H1 (cell line): Measurements from ENCODE around the gene FOXO4. TPM values are rescaled to one million over a fixed set of nuclear protein-coding genes. Genes with fewer than 3 reads are reported as not detected.

Experiments
- BACH1 ChIP-seq: IDR thresholded peaks from 2 replicates; pipeline ENCODE4 v1.6.1; 2012; ENCODE audit warnings: low read length, improper control_type of control experiment
- GABPA ChIP-seq: IDR thresholded peaks from 2 replicates; pipeline ENCODE4 v1.6.1; 2011; ENCODE audit warnings: mild to moderate bottlenecking, low read length, moderate library complexity, borderline replicate concordance; ENCODE audit not compliant: insufficient read depth
- HDAC2 ChIP-seq, 2 experiments: fragments of 300-600 bp in 1 of 2; sonication (generic) in 1 of 2; IDR thresholded peaks; 2 replicates each; pipeline ENCODE4 v1.6.1; 2011 to 2012; ENCODE audit warnings: low read depth in 2 of 2, low read length in 2 of 2, mild to moderate bottlenecking in 2 of 2, moderate library complexity in 2 of 2, borderline replicate concordance in 1 of 2, inconsistent platforms in 1 of 2
- MAFK ChIP-seq: IDR thresholded peaks from 2 replicates; pipeline ENCODE4 v1.6.1; 2012; ENCODE audit warnings: low read depth, mild to moderate bottlenecking, improper control_type of control experiment, low read length
- RFX5 ChIP-seq: IDR thresholded peaks from 2 replicates; pipeline ENCODE4 v1.6.1; 2011; ENCODE audit warnings: low read depth, low read length, improper control_type of control experiment, borderline replicate concordance
- SIN3A ChIP-seq, 2 experiments: IDR thresholded peaks in 1 of 2; conservative IDR thresholded peaks in 1 of 2; 2 replicates each; pipeline ENCODE4 v1.6.1; 2011 to 2012; ENCODE audit warnings: low read length in 2 of 2, improper control_type of control experiment in 1 of 2, low read depth in 1 of 2, mild to moderate bottlenecking in 1 of 2
- SRF ChIP-seq: IDR thresholded peaks from 2 replicates; pipeline ENCODE4 v1.6.1; 2011; ENCODE audit warnings: mild to moderate bottlenecking, low read depth, low read length, moderate library complexity
- TAF7 ChIP-seq: optimal IDR thresholded peaks from 2 replicates; pipeline ENCODE3; 2011; ENCODE audit warnings: low read depth, mild to moderate bottlenecking, inconsistent platforms, low read length, moderate library complexity, borderline replicate concordance
- ZNF274 ChIP-seq: IDR thresholded peaks from 2 replicates; pipeline ENCODE4 v1.7.0; 2012; ENCODE audit warnings: low read length, borderline replicate concordance; ENCODE audit errors: extremely low read depth
- polyA plus RNA-seq, 7 experiments: library from polyadenylated mRNA; depleted of rRNA in 3 of 7; stranded (reverse) in 5 of 7; unstranded in 2 of 7; fragments of >200 nt in 5 of 7; fragments of 200-250 nt in 2 of 7; gene quantifications; 1 replicate in 5 of 7; 2 replicates in 1 of 7; 4 replicates in 1 of 7; pipeline versions ENCODE4 v1.2.1 to v1.2.3, GENCODE V29; 2011 to 2013; ENCODE audit warnings: missing spikeins in 2 of 7, mixed read lengths in 2 of 7
- total RNA-seq: library from RNA; stranded (reverse); fragmentation: NEBNext Ultra II Directional; extraction: Animal tissue kit (Norgen Biotek cat#: 25700); gene quantifications from 2 replicates; pipeline ENCODE4 v1.2.1, GENCODE V29; 2021
- TF ChIP-seq, protein P1 (sequence below), 3 experiments: IDR thresholded peaks; 1 replicate in 2 of 3; 2 replicates in 1 of 3; pipeline versions ENCODE4 v1.5.1 to v1.6.1; 2011; ENCODE audit warnings: low read length in 3 of 3, mild to moderate bottlenecking in 3 of 3, inconsistent platforms in 2 of 3, low read depth in 1 of 3, moderate library complexity in 1 of 3; ENCODE audit not compliant: insufficient read depth in 1 of 3; ENCODE audit errors: control extremely low read depth in 1 of 3

Gene FOXO4
- total and polyA plus RNA-seq, 2 of the 8 experiments (the other 6 are each of a cell fraction or from before 2014, with no cell fraction given) = 12.3 to 57.4 TPM

DNA sequence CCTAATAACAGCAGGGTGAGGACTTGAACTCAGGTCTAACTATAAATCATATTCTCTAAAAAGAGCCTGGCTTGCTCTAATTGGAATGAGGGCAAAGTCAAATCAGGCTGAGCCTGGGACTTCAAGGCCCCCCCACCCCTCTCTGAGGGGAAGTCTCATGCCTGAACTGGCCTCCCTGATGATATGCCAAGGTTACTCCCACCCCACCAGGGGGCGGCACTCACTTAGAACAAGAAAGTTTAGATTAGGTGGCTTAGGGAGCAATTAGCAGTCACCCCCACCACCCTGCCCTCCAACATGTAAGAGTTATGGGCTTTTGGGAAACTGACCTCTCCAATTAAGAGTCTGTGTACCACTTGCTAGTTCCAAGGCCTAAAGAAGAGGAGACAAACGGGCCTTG, 2.7 kb downstream of the FOXO4 start (continued):
- TF ChIP-seq SRF (no peak), SIN3A (conservative IDR thresholded peaks at IDR 0.05 in 1 of 2, IDR thresholded peaks at IDR 0.05 in 1 of 2; ENCODE audit: low read depth in 1 of 2, low read length in 2 of 2) (no peak), BACH1 (no peak; the same call in 1 of the 2 replicates), RFX5 (no peak), ZNF274 (no peak), HDAC2 (IDR thresholded peaks at IDR 0.05; ENCODE audit: borderline replicate concordance in 1 of 2, low read depth in 2 of 2, low read length in 2 of 2) (peak in 1 of 2 experiments; percentile 77; a peak in 1 of 4 replicates), TAF7 (no peak), MAFK (no peak), GABPA (no peak)
- TF ChIP-seq, protein P1, sequence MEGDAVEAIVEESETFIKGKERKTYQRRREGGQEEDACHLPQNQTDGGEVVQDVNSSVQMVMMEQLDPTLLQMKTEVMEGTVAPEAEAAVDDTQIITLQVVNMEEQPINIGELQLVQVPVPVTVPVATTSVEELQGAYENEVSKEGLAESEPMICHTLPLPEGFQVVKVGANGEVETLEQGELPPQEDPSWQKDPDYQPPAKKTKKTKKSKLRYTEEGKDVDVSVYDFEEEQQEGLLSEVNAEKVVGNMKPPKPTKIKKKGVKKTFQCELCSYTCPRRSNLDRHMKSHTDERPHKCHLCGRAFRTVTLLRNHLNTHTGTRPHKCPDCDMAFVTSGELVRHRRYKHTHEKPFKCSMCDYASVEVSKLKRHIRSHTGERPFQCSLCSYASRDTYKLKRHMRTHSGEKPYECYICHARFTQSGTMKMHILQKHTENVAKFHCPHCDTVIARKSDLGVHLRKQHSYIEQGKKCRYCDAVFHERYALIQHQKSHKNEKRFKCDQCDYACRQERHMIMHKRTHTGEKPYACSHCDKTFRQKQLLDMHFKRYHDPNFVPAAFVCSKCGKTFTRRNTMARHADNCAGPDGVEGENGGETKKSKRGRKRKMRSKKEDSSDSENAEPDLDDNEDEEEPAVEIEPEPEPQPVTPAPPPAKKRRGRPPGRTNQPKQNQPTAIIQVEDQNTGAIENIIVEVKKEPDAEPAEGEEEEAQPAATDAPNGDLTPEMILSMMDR (IDR thresholded peaks at IDR 0.05; ENCODE audit: control extremely low read depth in 1 of 3, insufficient read depth in 1 of 3, low read depth in 1 of 3, low read length in 3 of 3) = peak; percentile 28 to 43 (median 29)
